ENCODE measurements around the gene MTFR1L. TPM values are rescaled to one million over a fixed set of nuclear protein-coding genes. Genes with fewer than 3 reads are reported as not detected.

Gene MTFR1L
- total RNA-seq, 2 experiments from 2014 or later = 29.7 to 34.1 TPM

- ChIA-PET POLR2A (no interaction called here), CTCF (no interaction called here)
These were observed 3.5 kb upstream of the MTFR1L start for GRCh38 chr1:25816112-25816718.

- CTCF ChIA-PET = no interaction called here
- POLR2A ChIA-PET = no interaction called here
These were observed 1.8 kb upstream of the MTFR1L start for GRCh38 chr1:25817840-25818501.

GRCh38 chr1:25818569-25818968 is 1.2 kb upstream of the MTFR1L start:
- ChIA-PET CTCF (no interaction called here), POLR2A (no interaction called here)

GRCh38 chr1:25820247-25821111 is 725 bp downstream of the MTFR1L start:
- ChIA-PET CTCF (interaction anchor here (0.6 to 0.9 kb wide), 2 partner anchors 12 to 71 kb away, joined by 3 read pairs; no protein-coding TSS in a partner anchor), POLR2A (interaction anchor here (0.7 to 1.5 kb wide), 6 partner anchors 21 to 392 kb away, joined by 3 to 6 read pairs (median 3); partner anchors contain the start of gene STMN1)

- ChIA-PET CTCF (no interaction called here), POLR2A (interaction anchor here (1.0 to 1.3 kb wide), 2 partner anchors 22 to 55 kb away, joined by 3 read pairs; no protein-coding TSS in a partner anchor)
These were observed 1.3 kb downstream of the MTFR1L start for GRCh38 chr1:25821112-25821476.

GRCh38 chr1:25821630-25822091 is 1.9 kb downstream of the MTFR1L start:
- ChIA-PET POLR2A (interaction anchor here (1.1 kb wide), 1 partner anchor 214 kb away, joined by 6 read pairs; no protein-coding TSS in a partner anchor), CTCF (no interaction called here)

GRCh38 chr1:25825605-25826004 is 5.9 kb downstream of the MTFR1L start:
- POLR2A ChIA-PET = no interaction called here
- CTCF ChIA-PET = no interaction called here

- POLR2A ChIA-PET = interaction anchor here (1.1 kb wide), 1 partner anchor 495 kb away, joined by 3 read pairs; no protein-coding TSS in a partner anchor
- CTCF ChIA-PET = no interaction called here
These were observed 6.8 kb downstream of the MTFR1L start for GRCh38 chr1:25826571-25826970.

- ChIA-PET CTCF (no interaction called here), POLR2A (no interaction called here)
These were observed 8.7 kb downstream of the MTFR1L start for GRCh38 chr1:25828491-25828890.

GRCh38 chr1:25829046-25829445 is 9.3 kb downstream of the MTFR1L start:
- POLR2A ChIA-PET = no interaction called here
- CTCF ChIA-PET = no interaction called here

GRCh38 chr1:25831569-25832196 is 11.9 kb downstream of the MTFR1L start:
- CTCF ChIA-PET = interaction anchor here (1.8 kb wide), 1 partner anchor 12 kb away, joined by 4 read pairs; the partner anchor contains the start of gene MTFR1L
- POLR2A ChIA-PET = no interaction called here

GRCh38 chr1:25832336-25833037 is 12.7 kb downstream of the MTFR1L start:
- ChIA-PET CTCF (no interaction called here), POLR2A (no interaction called here)

GRCh38 chr1:25833158-25833557 is 13.4 kb downstream of the MTFR1L start:
- POLR2A ChIA-PET = no interaction called here

GRCh38 chr1:25834894-25835293 is 15.1 kb downstream of the MTFR1L start:
- POLR2A ChIA-PET = interaction anchor here (0.9 kb wide), 1 partner anchor 933 kb away, joined by 8 read pairs; no protein-coding TSS in a partner anchor
- CTCF ChIA-PET = interaction anchor here (0.6 kb wide), 1 partner anchor 27 kb away, joined by 4 read pairs; no protein-coding TSS in a partner anchor

More at GRCh38 chr1:25833158-25833557, 13.4 kb downstream of the MTFR1L start:
- CTCF ChIA-PET = no interaction called here

- POLR2A ChIA-PET = no interaction called here
These were observed 16.9 kb downstream of the MTFR1L start for GRCh38 chr1:25836695-25837094.

GRCh38 chr1:25837262-25837875 is 17.6 kb downstream of the MTFR1L start:
- ChIA-PET CTCF (interaction anchor here (1.7 kb wide), 1 partner anchor 37 kb away, joined by 3 read pairs; no protein-coding TSS in a partner anchor), POLR2A (no interaction called here)

More at GRCh38 chr1:25836695-25837094, 16.9 kb downstream of the MTFR1L start:
- CTCF ChIA-PET = interaction anchor here (1.7 kb wide), 1 partner anchor 38 kb away, joined by 3 read pairs; no protein-coding TSS in a partner anchor

GRCh38 chr1:25839808-25840207 is 20.1 kb downstream of the MTFR1L start:
- ChIA-PET CTCF (interaction anchor here (0.8 to 1.5 kb wide), 3 partner anchors 36 to 324 kb away, joined by 3 read pairs; partner anchors contain the start of gene PAQR7), POLR2A (interaction anchor here (1.0 kb wide), 1 partner anchor 25 kb away, joined by 7 read pairs; no protein-coding TSS in a partner anchor)

- POLR2A ChIA-PET = no interaction called here
- CTCF ChIA-PET = interaction anchor here (0.6 kb wide), 1 partner anchor 390 kb away, joined by 3 read pairs; no protein-coding TSS in a partner anchor
These were observed 23.7 kb downstream of the MTFR1L start for GRCh38 chr1:25843483-25843882.
